BE2C (cell line): ENCODE results near the gene MUC16.

ENCODE experiments used
- DNase-seq: peaks from one replicate; pipeline ENCODE4 v3.0.0-alpha.2; 2020
- H3K27me3 ChIP-seq: fragments of 250-450 bp; sonication (Bioruptor Pico); 2 replicates; pipeline ENCODE4 v1.5.1; 2020; ENCODE audit warnings: mild to moderate bottlenecking
- H3K36me3 ChIP-seq: fragments of 250-450 bp; sonication (Bioruptor Pico); 2 replicates; pipeline ENCODE4 v1.5.1; 2020; ENCODE audit warnings: mild to moderate bottlenecking
- H3K4me1 ChIP-seq: fragments of 250-450 bp; sonication (Bioruptor Pico); 2 replicates; pipeline ENCODE4 v1.5.1; 2020
- H3K4me3 ChIP-seq: 2 replicates; pipeline ENCODE4 v1.5.1; 2011; ENCODE audit warnings: low read depth, low read length
- H3K9me3 ChIP-seq: fragments of 250-450 bp; sonication (Bioruptor Pico); 2 replicates; pipeline ENCODE4 v1.5.1; 2020
- TF ChIP-seq, protein P1 (sequence below): IDR thresholded peaks from 2 replicates; pipeline ENCODE4 v1.5.1; 2012; ENCODE audit warnings: mild to moderate bottlenecking, low read depth, low read length

Gene MUC16

DNA sequence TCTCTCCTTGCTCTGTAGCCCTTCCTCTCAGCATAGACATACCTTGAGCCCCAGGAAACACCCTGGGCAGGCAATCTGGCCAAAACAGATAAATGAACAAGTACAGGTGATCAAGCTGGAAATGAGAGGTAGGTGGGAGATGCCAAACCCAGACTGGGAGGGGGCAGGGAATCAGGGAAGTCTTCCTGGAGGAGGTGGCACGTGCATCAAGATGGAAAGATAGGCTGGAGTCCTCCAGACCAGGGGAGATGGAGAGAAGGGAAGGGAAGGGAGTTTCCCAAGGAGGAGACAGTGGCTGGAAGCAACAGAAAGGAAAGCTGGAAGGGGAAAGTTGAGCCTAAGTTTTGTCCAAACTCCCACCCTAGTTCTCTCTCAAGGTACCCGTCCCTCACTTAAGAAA lies 1.7 kb upstream of the MUC16 start:
- Histone ChIP-seq H3K36me3 (no peaks in the 10 kb centered on the region), H3K27me3 (peaks cover 5% of the 10 kb centered on the region; the same call in 1 of the 2 replicates), H3K9me3 (no peaks in the 10 kb centered on the region), H3K4me3 (no peak overlapping the region), H3K4me1 (no peaks in the 10 kb centered on the region)
- DNase-seq: no peak
- TF ChIP-seq, protein P1, sequence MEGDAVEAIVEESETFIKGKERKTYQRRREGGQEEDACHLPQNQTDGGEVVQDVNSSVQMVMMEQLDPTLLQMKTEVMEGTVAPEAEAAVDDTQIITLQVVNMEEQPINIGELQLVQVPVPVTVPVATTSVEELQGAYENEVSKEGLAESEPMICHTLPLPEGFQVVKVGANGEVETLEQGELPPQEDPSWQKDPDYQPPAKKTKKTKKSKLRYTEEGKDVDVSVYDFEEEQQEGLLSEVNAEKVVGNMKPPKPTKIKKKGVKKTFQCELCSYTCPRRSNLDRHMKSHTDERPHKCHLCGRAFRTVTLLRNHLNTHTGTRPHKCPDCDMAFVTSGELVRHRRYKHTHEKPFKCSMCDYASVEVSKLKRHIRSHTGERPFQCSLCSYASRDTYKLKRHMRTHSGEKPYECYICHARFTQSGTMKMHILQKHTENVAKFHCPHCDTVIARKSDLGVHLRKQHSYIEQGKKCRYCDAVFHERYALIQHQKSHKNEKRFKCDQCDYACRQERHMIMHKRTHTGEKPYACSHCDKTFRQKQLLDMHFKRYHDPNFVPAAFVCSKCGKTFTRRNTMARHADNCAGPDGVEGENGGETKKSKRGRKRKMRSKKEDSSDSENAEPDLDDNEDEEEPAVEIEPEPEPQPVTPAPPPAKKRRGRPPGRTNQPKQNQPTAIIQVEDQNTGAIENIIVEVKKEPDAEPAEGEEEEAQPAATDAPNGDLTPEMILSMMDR: no peak

DNA sequence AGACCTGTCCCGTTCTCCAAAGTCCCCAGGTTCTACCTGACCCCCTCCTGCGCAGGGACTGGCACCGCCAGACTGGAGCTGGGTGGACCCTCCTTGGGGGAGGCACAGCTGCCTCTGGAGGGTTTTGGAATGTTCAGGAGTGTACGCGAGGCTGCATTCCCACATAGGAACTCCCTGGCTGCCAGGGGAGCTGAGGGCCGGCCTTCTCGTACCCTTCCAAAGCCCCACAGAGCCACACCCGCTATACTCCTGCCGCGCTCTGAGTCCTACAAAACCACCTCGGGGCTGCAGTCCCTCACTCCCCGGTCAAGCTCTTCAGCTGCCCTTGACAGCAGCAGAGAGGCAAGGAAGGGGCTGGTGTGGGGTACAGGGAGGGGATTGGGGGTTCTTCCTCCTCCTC lies 484 bp upstream of the MUC16 start:
- H3K4me3 ChIP-seq: no peak overlapping the region
- no peaks in the 10 kb centered on the region for H3K36me3 ChIP-seq
- TF ChIP-seq, protein P1: no peak

DNA sequence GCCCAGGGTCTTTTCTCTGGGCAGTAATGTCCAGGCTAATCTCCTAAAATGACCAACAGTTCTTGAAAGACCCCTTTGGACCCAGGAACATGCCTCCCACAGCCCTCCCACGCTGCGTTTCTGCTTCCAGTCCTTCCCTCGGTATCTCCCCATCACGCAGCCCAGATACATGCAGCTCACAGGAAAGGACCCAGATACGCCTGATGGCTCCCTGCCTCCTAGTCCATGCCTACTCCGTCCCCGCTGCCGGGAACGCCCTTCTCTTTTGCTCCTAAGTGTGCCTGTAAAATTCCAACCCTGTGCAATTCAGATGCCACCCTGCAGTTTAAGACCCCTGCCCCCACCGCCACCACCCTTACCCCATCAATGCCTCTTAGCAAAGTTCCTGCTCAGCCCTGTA lies 778 bp downstream of the MUC16 start:
- no peaks in the 10 kb centered on the region for H3K9me3 ChIP-seq
- no peaks in the 10 kb centered on the region for H3K36me3 ChIP-seq
- no peak for DNase-seq
- peaks cover 5% of the 10 kb centered on the region; the same call in 1 of the 2 replicates for H3K27me3 ChIP-seq
- H3K4me1 ChIP-seq: no peaks in the 10 kb centered on the region
- TF ChIP-seq, protein P1: no peak
- H3K4me3 ChIP-seq: no peak overlapping the region

More for the DNA sequence above, 484 bp upstream of the MUC16 start:
- H3K4me1 ChIP-seq: no peaks in the 10 kb centered on the region
- no peaks in the 10 kb centered on the region for H3K9me3 ChIP-seq
- H3K27me3 ChIP-seq: peaks cover 5% of the 10 kb centered on the region; the same call in 1 of the 2 replicates
- no peak for DNase-seq

DNA sequence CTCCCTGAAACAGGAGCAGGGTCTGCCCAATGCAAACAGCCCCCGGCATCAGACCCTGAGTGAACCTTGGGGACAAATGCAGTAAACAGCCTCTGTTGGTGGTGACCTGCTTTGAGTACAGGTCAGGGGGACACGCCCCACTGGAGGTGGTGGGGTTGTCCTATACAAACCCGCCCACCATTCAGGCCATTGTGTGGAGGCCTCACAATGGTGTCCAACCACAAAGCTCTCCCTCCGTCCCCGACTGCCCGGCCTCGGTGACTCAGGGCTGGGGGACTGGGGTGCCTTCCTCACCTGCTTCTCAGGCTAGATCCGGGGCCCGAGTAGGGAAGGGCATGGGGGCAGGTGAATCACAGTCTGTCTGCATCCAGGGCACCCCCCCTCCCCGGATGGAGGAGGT lies 1.5 kb downstream of the MUC16 start:
- Histone ChIP-seq H3K36me3 (no peaks in the 10 kb centered on the region), H3K27me3 (peaks cover 5% of the 10 kb centered on the region; the same call in 1 of the 2 replicates)
- no peak for DNase-seq

DNA sequence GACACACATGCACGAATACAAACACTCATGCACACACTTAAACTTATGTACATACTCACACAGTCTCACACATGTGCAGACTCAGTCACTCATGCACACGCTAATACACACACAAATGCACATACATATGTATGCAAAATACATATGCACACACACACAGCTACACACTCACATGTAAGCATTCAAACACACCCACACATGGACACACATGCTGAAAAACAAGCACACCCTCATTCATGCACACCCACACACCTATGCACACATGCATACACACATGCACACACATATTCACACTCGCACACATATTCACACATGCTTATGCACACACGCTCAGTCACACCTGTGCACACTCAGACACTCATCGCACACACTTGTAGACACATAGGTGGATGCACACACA lies 9.3 kb downstream of the MUC16 start:
- Histone ChIP-seq H3K36me3 (no peaks in the 10 kb centered on the region), H3K27me3 (no peaks in the 10 kb centered on the region), H3K9me3 (no peaks in the 10 kb centered on the region), H3K4me3 (no peak overlapping the region), H3K4me1 (no peaks in the 10 kb centered on the region)
- TF ChIP-seq, protein P1: no peak
- DNase-seq: no peak

More for the DNA sequence above, 1.5 kb downstream of the MUC16 start:
- Histone ChIP-seq H3K9me3 (no peaks in the 10 kb centered on the region), H3K4me1 (no peaks in the 10 kb centered on the region), H3K4me3 (no peak overlapping the region)
- TF ChIP-seq, protein P1: no peak

DNA sequence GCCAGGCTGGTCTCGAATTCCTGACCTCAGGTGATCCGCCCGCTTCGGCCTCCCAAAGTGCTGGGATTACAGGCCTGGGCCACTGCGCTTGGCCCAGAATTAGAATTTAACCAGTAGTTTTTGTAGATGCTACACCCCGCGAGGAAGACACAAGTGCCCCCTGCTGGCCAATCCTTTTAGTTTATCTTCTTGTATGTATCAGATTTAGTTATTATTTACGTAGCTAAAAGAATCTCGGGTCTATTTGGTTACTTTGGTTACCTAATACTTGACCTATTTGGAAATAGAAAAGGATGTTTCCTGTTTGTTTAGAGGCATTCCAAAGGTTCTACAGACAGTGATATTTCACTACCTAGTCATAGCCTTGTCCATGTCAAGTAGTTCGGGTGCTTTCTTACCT lies 22.0 kb downstream of the MUC16 start:
- TF ChIP-seq, protein P1: no peak
- Histone ChIP-seq H3K9me3 (no peaks in the 10 kb centered on the region), H3K27me3 (no peaks in the 10 kb centered on the region), H3K4me1 (no peaks in the 10 kb centered on the region), H3K36me3 (no peaks in the 10 kb centered on the region), H3K4me3 (no peak overlapping the region)
- DNase-seq: peak; percentile 19
